Measurements from ENCODE around the gene MILR1.
"Not testable (repeated sequence)": the region's sequence is repeated elsewhere in the genome, so short reads cannot be mapped to it uniquely, and the experiment has no call there.

Gene MILR1

GRCh38 chr17:64472564-64472963, 23.6 kb downstream of the MILR1 start:
- DNase-seq: no peak

GRCh38 chr17:64477849-64478248, 28.9 kb downstream of the MILR1 start:
- no peak for DNase-seq

GRCh38 chr17:64480951-64481350, 32.0 kb downstream of the MILR1 start:
- DNase-seq: no peak

GRCh38 chr17:64484380-64484779, 35.5 kb downstream of the MILR1 start:
- no peak for DNase-seq

- no peak for DNase-seq
Measured at GRCh38 chr17:64488301-64488700, 39.4 kb downstream of the MILR1 start.

- DNase-seq: peak; percentile 46
Measured at GRCh38 chr17:64491034-64491860, 42.3 kb downstream of the MILR1 start.

- no peak for DNase-seq
Measured at GRCh38 chr17:64491994-64492393, 43.1 kb downstream of the MILR1 start.

- no peak for DNase-seq
Measured at GRCh38 chr17:64492481-64493109, 43.7 kb downstream of the MILR1 start.

- no peak for DNase-seq
Measured at GRCh38 chr17:64494121-64494520, 45.2 kb downstream of the MILR1 start.

- not testable (repeated sequence) for DNase-seq
Measured at GRCh38 chr17:64495300-64495699, 46.4 kb downstream of the MILR1 start.

GRCh38 chr17:64496348-64496785, 47.5 kb downstream of the MILR1 start:
- DNase-seq: no peak

GRCh38 chr17:64496786-64497564, 48.1 kb downstream of the MILR1 start, which contains the start of gene POLG2:
POLG2 (minus strand) TSS chr17:64497054; CDS start chr17:64496968, 86 bp downstream.
- peak; percentile 95 for DNase-seq

GRCh38 chr17:64497565-64498035, 48.7 kb downstream of the MILR1 start:
- DNase-seq: no peak

- no peak for DNase-seq
Measured at GRCh38 chr17:64498308-64499203, 49.6 kb downstream of the MILR1 start.

GRCh38 chr17:64499805-64500486, 51.0 kb downstream of the MILR1 start:
- no peak for DNase-seq

- DNase-seq: no peak
Measured at GRCh38 chr17:64500487-64500859, 51.6 kb downstream of the MILR1 start.

- no peak for DNase-seq
Measured at GRCh38 chr17:64500862-64501765, 52.2 kb downstream of the MILR1 start.

- no peak for DNase-seq
Measured at GRCh38 chr17:64502021-64502420, 53.1 kb downstream of the MILR1 start.

- DNase-seq: no peak
Measured at GRCh38 chr17:64502809-64503208, 53.9 kb downstream of the MILR1 start.

GRCh38 chr17:64503341-64503740, 54.4 kb downstream of the MILR1 start:
- no peak for DNase-seq

All from activated T-cell treated with anti-CD3 and anti-CD28 coated beads, Interleukin-2, amount 50 U/mL, for 1 hour (primary cell).